IMR-90 (cell line): ENCODE results near the gene TTC23L. TPM values are rescaled to one million over a fixed set of nuclear protein-coding genes. Genes with fewer than 3 reads are reported as not detected.

Source experiments
- ATAC-seq: fragments of 200-7000 bp; cut with Tn5 transposase; 2 replicates; pipeline ENCODE4 v1.9.1; 2020; ENCODE audit warnings: low read depth, mild to moderate bottlenecking, moderate library complexity
- BruUV-seq: library from RNA; stranded (reverse); fragments of 400-500 nt; replicated peaks from 2 replicates; lab custom pipeline; 2021; lab: Mats Ljungman, UMichigan
- CTCF ChIA-PET: fragments of 300-600 bp; formaldehyde crosslinking; extraction: SDS; loops from one replicate; lab custom pipeline; 2021; ENCODE audit warnings: antibody characterized with exemption; lab: Yijun Ruan, JAX
- POLR2A ChIA-PET: fragments of 300-600 bp; sonication (Branson Sonifier 250); formaldehyde crosslinking; loops from one replicate; lab custom pipeline; 2022; ENCODE audit warnings: antibody characterized with exemption; ENCODE audit not compliant: unreplicated experiment; lab: Charles Lee
- DNase-seq: peaks from one replicate; pipeline ENCODE4 v3.0.0; 2013
- H2AFZ ChIP-seq: replicated peaks from 2 replicates; pipeline ENCODE3; 2013; ENCODE audit warnings: low read length, mild to moderate bottlenecking; ENCODE audit not compliant: poor library complexity
- H2AK5ac ChIP-seq: 2 replicates; pipeline ENCODE4 v1.6.1; 2013; ENCODE audit warnings: low read depth, low read length, inconsistent platforms
- H2AK9ac ChIP-seq: replicated peaks from 2 replicates; pipeline ENCODE3; 2013; ENCODE audit warnings: mild to moderate bottlenecking, low read depth, low read length, moderate library complexity; ENCODE audit not compliant: poor library complexity
- H2BK120ac ChIP-seq: 2 replicates; pipeline ENCODE4 v1.6.1; 2013; ENCODE audit warnings: low read depth, low read length, inconsistent platforms
- H2BK15ac ChIP-seq: 3 replicates; pipeline ENCODE4 v1.6.1; 2013; ENCODE audit warnings: low read depth, low read length, inconsistent platforms
- H2BK20ac ChIP-seq: 2 replicates; pipeline ENCODE4 v1.6.1; 2013; ENCODE audit warnings: low read depth, mild to moderate bottlenecking, inconsistent platforms, low read length, moderate library complexity
- H2BK5ac ChIP-seq: 2 replicates; pipeline ENCODE4 v1.6.1; 2013; ENCODE audit warnings: mild to moderate bottlenecking, low read depth, low read length, inconsistent platforms; ENCODE audit not compliant: poor library complexity, severe bottlenecking
- H3K14ac ChIP-seq: replicated peaks from 2 replicates; pipeline ENCODE4 v1.6.1; 2013; ENCODE audit warnings: low read depth, low read length, inconsistent platforms
- H3K18ac ChIP-seq: 2 replicates; pipeline ENCODE4 v1.6.1; 2013; ENCODE audit warnings: low read depth, low read length, control low read depth
- H3K23ac ChIP-seq: 2 replicates; pipeline ENCODE4 v1.6.1; 2013; ENCODE audit warnings: low read depth, low read length, inconsistent platforms
- H3K27ac ChIP-seq: 2 replicates; pipeline ENCODE4 v1.5.1; 2013; ENCODE audit warnings: mild to moderate bottlenecking, control low read depth, low read length; ENCODE audit not compliant: insufficient read depth
- H3K27me3 ChIP-seq: 2 replicates; pipeline ENCODE4 v1.6.1; 2013; ENCODE audit warnings: low read length; ENCODE audit not compliant: control insufficient read depth, insufficient read depth
- H3K36me3 ChIP-seq: 2 replicates; pipeline ENCODE4 v1.6.1; 2013; ENCODE audit warnings: low read length, mixed read lengths; ENCODE audit not compliant: control insufficient read depth, insufficient read depth
- H3K4ac ChIP-seq: 2 replicates; pipeline ENCODE4 v1.6.1; 2013; ENCODE audit warnings: low read depth, low read length, inconsistent platforms
- H3K4me1 ChIP-seq: 2 replicates; pipeline ENCODE4 v1.6.1; 2013; ENCODE audit warnings: low read length, mixed read lengths; ENCODE audit not compliant: control insufficient read depth, insufficient read depth
- H3K4me2 ChIP-seq: 2 replicates; pipeline ENCODE4 v1.6.1; 2013; ENCODE audit warnings: low read depth, mild to moderate bottlenecking, control low read depth, low read length, moderate library complexity
- H3K4me3 ChIP-seq: 2 replicates; pipeline ENCODE4 v1.5.1; 2013; ENCODE audit warnings: low read depth, mild to moderate bottlenecking, control low read depth, low read length, moderate library complexity; ENCODE audit not compliant: insufficient read depth
- H3K56ac ChIP-seq: 2 replicates; pipeline ENCODE4 v1.6.1; 2013; ENCODE audit warnings: low read length, inconsistent platforms; ENCODE audit not compliant: insufficient read depth; ENCODE audit errors: extremely low read depth
- H3K79me1 ChIP-seq, 2 experiments: 2 replicates each; pipeline ENCODE4 v1.6.1; 2013; ENCODE audit warnings: low read length in 2 of 2, inconsistent platforms in 1 of 2, low read depth in 1 of 2
- H3K9ac ChIP-seq: 2 replicates; pipeline ENCODE4 v1.6.1; 2013; ENCODE audit warnings: low read depth, low read length, control low read depth
- H3K9me1 ChIP-seq: 2 replicates; pipeline ENCODE4 v1.6.1; 2013; ENCODE audit warnings: low read length, inconsistent platforms; ENCODE audit not compliant: insufficient read depth
- H3K9me3 ChIP-seq: 2 replicates; pipeline ENCODE4 v1.6.1; 2013; ENCODE audit warnings: low read length; ENCODE audit not compliant: control insufficient read depth, insufficient read depth
- H4K20me1 ChIP-seq: 2 replicates; pipeline ENCODE4 v1.6.1; 2013; ENCODE audit warnings: low read length, inconsistent platforms; ENCODE audit not compliant: insufficient read depth
- H4K5ac ChIP-seq: 2 replicates; pipeline ENCODE4 v1.6.1; 2013; ENCODE audit warnings: mild to moderate bottlenecking, low read depth, low read length, control low read depth
- H4K8ac ChIP-seq, 2 experiments: 2 replicates each; pipeline ENCODE4 v1.6.1; 2013; ENCODE audit warnings: low read depth in 2 of 2, low read length in 2 of 2, control low read depth in 1 of 2, inconsistent platforms in 1 of 2
- H4K91ac ChIP-seq: 2 replicates; pipeline ENCODE4 v1.6.1; 2013; ENCODE audit warnings: low read depth, low read length, inconsistent platforms; ENCODE audit not compliant: insufficient read depth
- CEBPB ChIP-seq: IDR thresholded peaks from 2 replicates; pipeline ENCODE4 v1.6.1; 2012; ENCODE audit warnings: low read depth, low read length, improper control_type of control experiment
- POLR2A ChIP-seq: IDR thresholded peaks from 2 replicates; pipeline ENCODE4 v1.6.1; 2012; ENCODE audit warnings: mild to moderate bottlenecking, low read depth, low read length
- WGBS, 2 experiments: methylation state at CpG; one replicate each; pipeline versions ENCODE4 v1.1.5 to v1.1.7; 2013; ENCODE audit warnings: missing lambda C conversion rate in 2 of 2; ENCODE audit not compliant: insufficient read length in 1 of 2; ENCODE audit errors: extremely low coverage in 2 of 2; 5-methylcytosine and 5-hydroxymethylcytosine counted together
- dilution Hi-C: fragments of 300-500 bp; cut with HindIII; formaldehyde crosslinking; loops from one replicate; pipeline ENCODE4 v1.14.3; 2018; ENCODE audit warnings: low sequenced_read_pairs; ENCODE audit not compliant: unreplicated experiment
- in situ Hi-C: fragments of 300-500 bp; cut with MboI; formaldehyde crosslinking; loops from 3 replicates; pipeline ENCODE4 v1.14.3; 2019; ENCODE audit warnings: low sequenced_read_pairs, inconsistent platforms, mixed read lengths
- intact Hi-C: fragments of 100-400 bp; cut with micrococcal nuclease; formaldehyde crosslinking; loops from 2 replicates; pipeline ENCODE4 v1.10.0; 2022
- polyA plus RNA-seq, 3 experiments: library from polyadenylated mRNA; depleted of rRNA; stranded (reverse); fragments of >200 nt; gene quantifications; 2 replicates each; pipeline ENCODE4 v1.2.3, GENCODE V29; 2012; ENCODE audit warnings: low replicate concordance in 1 of 3
- total RNA-seq: library from RNA; depleted of rRNA; stranded (reverse); fragments of >200 nt; gene quantifications from 2 replicates; pipeline ENCODE4 v1.2.3, GENCODE V29; 2012

Gene TTC23L
- total and polyA plus RNA-seq, 2 of the 4 experiments (the other 2 are of a cell fraction), result under 0.01 TPM; not detected in 1

DNA sequence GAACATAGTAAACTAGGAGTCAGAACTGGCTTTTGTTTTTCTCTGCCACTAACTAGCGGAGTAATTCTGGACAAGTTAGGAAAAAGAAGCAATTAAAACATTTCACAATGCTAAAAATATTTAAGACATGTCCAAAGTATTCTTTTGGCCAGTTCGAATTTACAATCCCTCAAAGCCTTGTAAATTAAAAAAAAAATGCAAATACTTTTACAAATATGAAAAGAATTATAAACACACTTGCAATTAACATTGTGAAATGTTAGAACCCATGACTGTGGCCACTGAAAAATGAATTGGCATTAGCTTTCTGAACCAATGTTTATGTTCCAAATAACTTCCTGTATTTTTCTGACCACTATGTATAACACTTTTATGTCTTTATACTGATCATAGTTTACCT is 74.1 kb downstream of the TTC23L start:
- TF ChIP-seq CEBPB (peak; percentile 79), POLR2A (no peak)
- Histone ChIP-seq H4K20me1 (no peaks in the 10 kb centered on the region; the same call in 1 of the 2 replicates), H3K79me1 (peaks cover 25 to 36% of the 10 kb centered on the region in 2 experiments), H4K91ac (no peak overlapping the region), H3K4me1 (peaks cover 4% of the 10 kb centered on the region; the same call in 1 of the 2 replicates), H3K4me2 (no peak overlapping the region), H3K14ac (no peak overlapping the region), H3K4ac (peak overlapping the region; percentile 84; the same call in 1 of the 2 replicates), H3K23ac (0 out of 2 replicates have a peak overlapping the region, but pooled peaks have one; percentile 41), H3K4me3 (no peak overlapping the region), H3K27me3 (no peaks in the 10 kb centered on the region), H3K9ac (no peak overlapping the region), H2AK9ac (no peak overlapping the region), H2BK15ac (no peak overlapping the region), H3K18ac (no peak overlapping the region), H3K56ac (peak overlapping the region; percentile 37; the same call in 1 of the 2 replicates), H4K8ac (peak overlapping the region in 1 of 2 experiments; percentile 88; a peak in 1 of 4 replicates), H2BK5ac (peak overlapping the region; percentile 98), H2AK5ac (no peak overlapping the region), H3K27ac (peak overlapping the region; percentile 55; the same call in 1 of the 2 replicates), H2BK20ac (no peak overlapping the region), H3K9me1 (0 out of 2 replicates have a peak, but pooled peaks cover 3% of the 10 kb centered on the region), H2BK120ac (peak overlapping the region; percentile 93), H3K36me3 (peaks cover 10% of the 10 kb centered on the region), H3K9me3 (no peaks in the 10 kb centered on the region), H2AFZ (no peak overlapping the region), H4K5ac (no peak overlapping the region)
- intact Hi-C loops (no loop called here), in situ Hi-C loops (no loop called here), dilution Hi-C loops (no loop called here)
- BruUV-seq, result no TSS peak
- POLR2A ChIA-PET, result no interaction called here
- CTCF ChIA-PET, result no interaction called here
- no CpG with 5 or more reads among the region's 2 CpGs for WGBS, 2 experiments
- ATAC-seq (peak; percentile 7), DNase-seq (peak; percentile 82)
